Measurements from ENCODE around the gene CSAD. TPM values are rescaled to one million over a fixed set of nuclear protein-coding genes. Genes with fewer than 3 reads are reported as not detected.

Gene CSAD
- total and polyA plus RNA-seq, 2 of the 13 experiments (the other 11 are each of a cell fraction or from before 2014, with no cell fraction given) = 7.2 to 23.5 TPM

DNA sequence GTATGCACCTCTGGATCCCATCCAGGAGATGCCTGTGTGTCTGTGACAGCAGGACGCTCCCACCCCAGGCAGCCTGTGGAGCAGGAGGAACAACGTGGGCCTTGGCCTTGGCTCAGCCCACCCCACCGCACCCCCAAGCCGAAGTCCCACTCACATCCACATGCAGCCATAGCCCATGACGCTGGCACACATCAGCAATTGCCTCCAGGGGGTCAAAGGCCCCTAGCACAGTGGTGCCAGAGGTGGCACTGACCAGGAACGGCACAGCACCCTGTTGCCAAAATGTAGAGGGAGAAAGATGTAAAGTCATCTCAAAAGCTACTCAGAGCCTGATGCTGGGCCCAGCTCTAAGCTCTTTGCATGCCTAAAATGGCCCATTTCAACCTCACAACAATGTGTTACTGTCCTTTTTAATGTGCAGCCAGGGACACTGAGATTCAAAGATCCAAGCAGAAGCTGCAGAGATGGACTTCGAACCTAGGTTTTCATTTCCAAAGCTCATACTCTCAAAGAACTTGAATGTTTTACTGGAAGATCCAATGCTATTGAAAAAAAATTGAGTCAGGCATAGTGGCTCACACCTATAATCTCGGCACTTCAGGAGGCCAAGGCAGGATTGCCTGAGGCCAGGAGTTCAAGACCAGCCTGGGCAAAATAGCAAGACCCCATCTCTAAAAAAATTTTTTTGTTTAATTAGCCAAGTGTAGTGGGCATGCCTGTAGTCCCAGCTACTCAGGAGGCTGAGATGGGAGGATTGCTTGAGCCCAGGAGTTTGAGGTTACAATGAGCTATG, 19.4 kb downstream of the CSAD start (continued):
- TF ChIP-seq, protein P1, sequence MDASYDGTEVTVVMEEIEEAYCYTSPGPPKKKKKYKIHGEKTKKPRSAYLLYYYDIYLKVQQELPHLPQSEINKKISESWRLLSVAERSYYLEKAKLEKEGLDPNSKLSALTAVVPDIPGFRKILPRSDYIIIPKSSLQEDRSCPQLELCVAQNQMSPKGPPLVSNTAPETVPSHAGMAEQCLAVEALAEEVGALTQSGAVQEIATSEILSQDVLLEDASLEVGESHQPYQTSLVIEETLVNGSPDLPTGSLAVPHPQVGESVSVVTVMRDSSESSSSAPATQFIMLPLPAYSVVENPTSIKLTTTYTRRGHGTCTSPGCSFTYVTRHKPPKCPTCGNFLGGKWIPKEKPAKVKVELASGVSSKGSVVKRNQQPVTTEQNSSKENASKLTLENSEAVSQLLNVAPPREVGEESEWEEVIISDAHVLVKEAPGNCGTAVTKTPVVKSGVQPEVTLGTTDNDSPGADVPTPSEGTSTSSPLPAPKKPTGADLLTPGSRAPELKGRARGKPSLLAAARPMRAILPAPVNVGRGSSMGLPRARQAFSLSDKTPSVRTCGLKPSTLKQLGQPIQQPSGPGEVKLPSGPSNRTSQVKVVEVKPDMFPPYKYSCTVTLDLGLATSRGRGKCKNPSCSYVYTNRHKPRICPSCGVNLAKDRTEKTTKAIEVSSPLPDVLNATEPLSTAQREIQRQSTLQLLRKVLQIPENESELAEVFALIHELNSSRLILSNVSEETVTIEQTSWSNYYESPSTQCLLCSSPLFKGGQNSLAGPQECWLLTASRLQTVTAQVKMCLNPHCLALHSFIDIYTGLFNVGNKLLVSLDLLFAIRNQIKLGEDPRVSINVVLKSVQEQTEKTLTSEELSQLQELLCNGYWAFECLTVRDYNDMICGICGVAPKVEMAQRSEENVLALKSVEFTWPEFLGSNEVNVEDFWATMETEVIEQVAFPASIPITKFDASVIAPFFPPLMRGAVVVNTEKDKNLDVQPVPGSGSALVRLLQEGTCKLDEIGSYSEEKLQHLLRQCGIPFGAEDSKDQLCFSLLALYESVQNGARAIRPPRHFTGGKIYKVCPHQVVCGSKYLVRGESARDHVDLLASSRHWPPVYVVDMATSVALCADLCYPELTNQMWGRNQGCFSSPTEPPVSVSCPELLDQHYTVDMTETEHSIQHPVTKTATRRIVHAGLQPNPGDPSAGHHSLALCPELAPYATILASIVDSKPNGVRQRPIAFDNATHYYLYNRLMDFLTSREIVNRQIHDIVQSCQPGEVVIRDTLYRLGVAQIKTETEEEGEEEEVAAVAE (CRISPR knock-in tag; IDR thresholded peaks at IDR 0.05; ENCODE audit: borderline replicate concordance) = no peak
- TF ChIP-seq ELF3 (CRISPR knock-in tag; IDR thresholded peaks at IDR 0.05) = no peak
- TF ChIP-seq AHR (CRISPR knock-in tag; IDR thresholded peaks at IDR 0.05) = no peak
- no peak for TF ChIP-seq ZFY (CRISPR knock-in tag; IDR thresholded peaks at IDR 0.05)
- TF ChIP-seq RORA (CRISPR knock-in tag; IDR thresholded peaks at IDR 0.05) = no peak
- TF ChIP-seq, protein P2, sequence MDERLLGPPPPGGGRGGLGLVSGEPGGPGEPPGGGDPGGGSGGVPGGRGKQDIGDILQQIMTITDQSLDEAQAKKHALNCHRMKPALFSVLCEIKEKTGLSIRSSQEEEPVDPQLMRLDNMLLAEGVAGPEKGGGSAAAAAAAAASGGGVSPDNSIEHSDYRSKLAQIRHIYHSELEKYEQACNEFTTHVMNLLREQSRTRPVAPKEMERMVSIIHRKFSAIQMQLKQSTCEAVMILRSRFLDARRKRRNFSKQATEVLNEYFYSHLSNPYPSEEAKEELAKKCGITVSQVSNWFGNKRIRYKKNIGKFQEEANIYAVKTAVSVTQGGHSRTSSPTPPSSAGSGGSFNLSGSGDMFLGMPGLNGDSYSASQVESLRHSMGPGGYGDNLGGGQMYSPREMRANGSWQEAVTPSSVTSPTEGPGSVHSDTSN (CRISPR knock-in tag; IDR thresholded peaks at IDR 0.05) = no peak
- TF ChIP-seq RXRA (CRISPR knock-in tag; IDR thresholded peaks at IDR 0.05) = no peak
- TF ChIP-seq MXI1 (IDR thresholded peaks at IDR 0.05; ENCODE audit: borderline replicate concordance, low read depth, low read length) = no peak
- 0 out of 2 replicates have a peak, but pooled peaks have one; percentile 27 for TF ChIP-seq GATAD2A (CRISPR knock-in tag; IDR thresholded peaks at IDR 0.05)
- no peak for TF ChIP-seq HNF4G (IDR thresholded peaks at IDR 0.05; ENCODE audit: borderline replicate concordance, low read depth, low read length)
- no peak for TF ChIP-seq HNF4G (CRISPR knock-in tag; IDR thresholded peaks at IDR 0.05; ENCODE audit: borderline replicate concordance, low read depth)
- no peak for TF ChIP-seq CREB1 (IDR thresholded peaks at IDR 0.05)
- no peak for TF ChIP-seq CREB1 (CRISPR knock-in tag; IDR thresholded peaks at IDR 0.05)
- peak; percentile 36; the same call in 1 of the 2 replicates for TF ChIP-seq KDM1A (CRISPR knock-in tag; IDR thresholded peaks at IDR 0.05)
- no peak for TF ChIP-seq ZNF30 (CRISPR knock-in tag; IDR thresholded peaks at IDR 0.05)
- TF ChIP-seq PCBP2 (optimal IDR thresholded peaks at IDR 0.05; ENCODE audit: low read depth, low read length, poor library complexity, severe bottlenecking) = no peak
- TF ChIP-seq ZNF224 (CRISPR knock-in tag; IDR thresholded peaks at IDR 0.05) = no peak
- TF ChIP-seq, protein P3, sequence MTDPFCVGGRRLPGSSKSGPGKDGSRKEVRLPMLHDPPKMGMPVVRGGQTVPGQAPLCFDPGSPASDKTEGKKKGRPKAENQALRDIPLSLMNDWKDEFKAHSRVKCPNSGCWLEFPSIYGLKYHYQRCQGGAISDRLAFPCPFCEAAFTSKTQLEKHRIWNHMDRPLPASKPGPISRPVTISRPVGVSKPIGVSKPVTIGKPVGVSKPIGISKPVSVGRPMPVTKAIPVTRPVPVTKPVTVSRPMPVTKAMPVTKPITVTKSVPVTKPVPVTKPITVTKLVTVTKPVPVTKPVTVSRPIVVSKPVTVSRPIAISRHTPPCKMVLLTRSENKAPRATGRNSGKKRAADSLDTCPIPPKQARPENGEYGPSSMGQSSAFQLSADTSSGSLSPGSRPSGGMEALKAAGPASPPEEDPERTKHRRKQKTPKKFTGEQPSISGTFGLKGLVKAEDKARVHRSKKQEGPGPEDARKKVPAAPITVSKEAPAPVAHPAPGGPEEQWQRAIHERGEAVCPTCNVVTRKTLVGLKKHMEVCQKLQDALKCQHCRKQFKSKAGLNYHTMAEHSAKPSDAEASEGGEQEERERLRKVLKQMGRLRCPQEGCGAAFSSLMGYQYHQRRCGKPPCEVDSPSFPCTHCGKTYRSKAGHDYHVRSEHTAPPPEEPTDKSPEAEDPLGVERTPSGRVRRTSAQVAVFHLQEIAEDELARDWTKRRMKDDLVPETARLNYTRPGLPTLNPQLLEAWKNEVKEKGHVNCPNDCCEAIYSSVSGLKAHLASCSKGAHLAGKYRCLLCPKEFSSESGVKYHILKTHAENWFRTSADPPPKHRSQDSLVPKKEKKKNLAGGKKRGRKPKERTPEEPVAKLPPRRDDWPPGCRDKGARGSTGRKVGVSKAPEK (CRISPR knock-in tag; IDR thresholded peaks at IDR 0.05; ENCODE audit: borderline replicate concordance) = no peak
- TF ChIP-seq, protein P4, sequence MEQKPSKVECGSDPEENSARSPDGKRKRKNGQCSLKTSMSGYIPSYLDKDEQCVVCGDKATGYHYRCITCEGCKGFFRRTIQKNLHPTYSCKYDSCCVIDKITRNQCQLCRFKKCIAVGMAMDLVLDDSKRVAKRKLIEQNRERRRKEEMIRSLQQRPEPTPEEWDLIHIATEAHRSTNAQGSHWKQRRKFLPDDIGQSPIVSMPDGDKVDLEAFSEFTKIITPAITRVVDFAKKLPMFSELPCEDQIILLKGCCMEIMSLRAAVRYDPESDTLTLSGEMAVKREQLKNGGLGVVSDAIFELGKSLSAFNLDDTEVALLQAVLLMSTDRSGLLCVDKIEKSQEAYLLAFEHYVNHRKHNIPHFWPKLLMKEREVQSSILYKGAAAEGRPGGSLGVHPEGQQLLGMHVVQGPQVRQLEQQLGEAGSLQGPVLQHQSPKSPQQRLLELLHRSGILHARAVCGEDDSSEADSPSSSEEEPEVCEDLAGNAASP (CRISPR knock-in tag; IDR thresholded peaks at IDR 0.05; ENCODE audit: borderline replicate concordance) = no peak

All from HepG2 (cell line).